RCC 7860 (cell line): ENCODE measurements around the gene NUDT6.

ENCODE experiments used
- DNase-seq: peaks from one replicate; pipeline ENCODE4 v3.0.0-alpha.2; 2015; ENCODE audit warnings: low spot score
- FAIRE-seq: peaks from 2 replicates; lab custom pipeline; 2012; peaks lifted over from hg19 to GRCh38; lab: Jason Lieb, UNC

The NUDT6 gene

GRCh38 chr4:122914938-122915337, 7.5 kb downstream of the NUDT6 start:
- FAIRE-seq (no peak), DNase-seq (no peak)

- DNase-seq = peak; percentile 48
- peak; percentile 73 for FAIRE-seq
Measured at GRCh38 chr4:122914292-122914904, 8.0 kb downstream of the NUDT6 start.

GRCh38 chr4:122912810-122913575, 9.4 kb downstream of the NUDT6 start:
- DNase-seq = no peak
- FAIRE-seq = no peak

GRCh38 chr4:122911588-122911987, 10.8 kb downstream of the NUDT6 start:
- no peak for DNase-seq
- no peak for FAIRE-seq

GRCh38 chr4:122909683-122910082, 12.7 kb downstream of the NUDT6 start:
- FAIRE-seq (no peak), DNase-seq (no peak)

- FAIRE-seq = no peak
- no peak for DNase-seq
Measured at GRCh38 chr4:122908223-122908622, 14.2 kb downstream of the NUDT6 start.

- DNase-seq (no peak), FAIRE-seq (no peak)
Measured at GRCh38 chr4:122906859-122907305, 15.5 kb downstream of the NUDT6 start.

GRCh38 chr4:122903766-122904288, 18.6 kb downstream of the NUDT6 start:
- FAIRE-seq (no peak), DNase-seq (no peak)

- FAIRE-seq (no peak), DNase-seq (no peak)
Measured at GRCh38 chr4:122901247-122902010, 21.0 kb downstream of the NUDT6 start.

- DNase-seq (no peak), FAIRE-seq (no peak)
Measured at GRCh38 chr4:122900314-122900713, 22.1 kb downstream of the NUDT6 start.

- no peak for DNase-seq
- no peak for FAIRE-seq
Measured at GRCh38 chr4:122899682-122900081, 22.7 kb downstream of the NUDT6 start.

GRCh38 chr4:122898370-122899150, 23.8 kb downstream of the NUDT6 start:
- DNase-seq (peak; percentile 88), FAIRE-seq (peak; percentile 99)

- no peak for DNase-seq
- no peak for FAIRE-seq
Measured at GRCh38 chr4:122896270-122896669, 26.1 kb downstream of the NUDT6 start.

- no peak for FAIRE-seq
- no peak for DNase-seq
Measured at GRCh38 chr4:122895336-122895995, 26.9 kb downstream of the NUDT6 start.

GRCh38 chr4:122894827-122895226, 27.6 kb downstream of the NUDT6 start:
- FAIRE-seq (peak; percentile 85), DNase-seq (peak; percentile 66)

GRCh38 chr4:122890147-122890795, 32.1 kb downstream of the NUDT6 start:
- DNase-seq (no peak), FAIRE-seq (peak; percentile 29)

- no peak for FAIRE-seq
- DNase-seq = no peak
Measured at GRCh38 chr4:122889726-122890125, 32.7 kb downstream of the NUDT6 start.

GRCh38 chr4:122884499-122884898, 37.9 kb downstream of the NUDT6 start:
- DNase-seq (no peak), FAIRE-seq (no peak)

- FAIRE-seq (no peak), DNase-seq (no peak)
Measured at GRCh38 chr4:122882857-122883735, 39.3 kb downstream of the NUDT6 start.
